Esophagus muscularis mucosa (tissue), 4 donors: Measurements from ENCODE around the gene TRIM42. TPM values are rescaled to one million over a fixed set of nuclear protein-coding genes. Genes with fewer than 3 reads are reported as not detected.
A peak's percentile ranks its signal among the peaks of the same experiment; 100 is the strongest.

Experiments used
- DNase-seq: peaks from one replicate; pipeline ENCODE4 v3.0.0-alpha.2; 2017; ENCODE audit errors: extremely low spot score
- H3K27ac ChIP-seq, 4 donors: fragments of 200-600 bp; sonication (generic); replicated peaks in 1 of 4; 1 replicate in 3 of 4; 2 replicates in 1 of 4; pipeline ENCODE4 v1.5.1; 2016 to 2019; ENCODE audit warnings: mild to moderate bottlenecking in 1 of 4
- H3K27me3 ChIP-seq, 4 donors: fragments of 200-600 bp; sonication (generic); one replicate each; pipeline versions ENCODE4 v1.5.1 to v1.6.0; 2016 to 2019
- H3K36me3 ChIP-seq, 4 donors: fragments of 200-600 bp; sonication (generic); one replicate each; pipeline ENCODE4 v1.5.1; 2016 to 2019
- H3K4me1 ChIP-seq, 4 donors: fragments of 200-600 bp; sonication (generic); one replicate each; pipeline ENCODE4 v1.5.1; 2016 to 2019
- H3K4me3 ChIP-seq, 4 donors: fragments of 200-600 bp; sonication (generic); 1 replicate in 2 of 4; 2 replicates in 2 of 4; pipeline ENCODE4 v1.5.1; 2016 to 2019; ENCODE audit warnings: mild to moderate bottlenecking in 4 of 4, moderate library complexity in 1 of 4
- H3K9me3 ChIP-seq, 4 donors: fragments of 200-600 bp; sonication (generic); 1 replicate in 3 of 4; 2 replicates in 1 of 4; pipeline ENCODE4 v1.5.1; 2016 to 2019
- EP300 ChIP-seq: sonication (generic); formaldehyde crosslinking; IDR thresholded peaks from one replicate; pipeline ENCODE4 v1.6.1; 2017; ENCODE audit warnings: antibody characterized with exemption
- POLR2A ChIP-seq: fragments of 450-650 bp; IDR thresholded peaks from one replicate; pipeline ENCODE4 v1.6.1; 2017; ENCODE audit warnings: antibody characterized with exemption, moderate library complexity, mild to moderate bottlenecking, low read depth
- POLR2AphosphoS5 ChIP-seq, 2 donors: sonication (generic); formaldehyde crosslinking; IDR thresholded peaks; one replicate each; pipeline ENCODE4 v1.6.1; 2017; ENCODE audit warnings: antibody characterized with exemption in 2 of 2
- WGBS: methylation state at CpG from one replicate; pipeline ENCODE4 v1.1.5; 2018; 5-methylcytosine and 5-hydroxymethylcytosine counted together
- intact Hi-C: fragments of 100-400 bp; cut with DNase I; formaldehyde crosslinking; loops from one replicate; pipeline ENCODE4 v1.15.1; 2023
- total RNA-seq, 4 donors: library from RNA; depleted of rRNA; stranded (reverse); fragments of >200 nt; gene quantifications; one replicate each; pipeline versions ENCODE4 v1.1.0 to v1.2.1, GENCODE V29; 2016
- TF ChIP-seq, protein P1 (sequence below), 3 experiments: fragments of 200-600 bp in 2 of 3; fragments of 450-650 bp in 1 of 3; sonication (generic) in 2 of 3; IDR thresholded peaks; one replicate each; pipeline ENCODE4 v1.5.1; 2017 to 2019; ENCODE audit warnings: antibody characterized with exemption in 3 of 3, mild to moderate bottlenecking in 2 of 3, moderate library complexity in 1 of 3

The TRIM42 gene
- total RNA-seq, 4 donors from 2014 or later, result not detected

- no peak for TF ChIP-seq POLR2AphosphoS5 (IDR thresholded peaks at IDR 0.05)
- no peak for TF ChIP-seq EP300
- Histone ChIP-seq H3K36me3 (no peaks in the 10 kb centered on the region), H3K4me1 (no peaks in the 10 kb centered on the region), H3K27ac (no peak overlapping the region), H3K9me3 (no peaks in the 10 kb centered on the region), H3K27me3 (no peaks in the 10 kb centered on the region), H3K4me3 (no peak overlapping the region)
- WGBS, result 77% methylated on average over 3 of the region's 3 CpGs
- intact Hi-C loops, result no loop called here
- no peak for DNase-seq
Observed at GRCh38 chr3:140733623-140734022, 55.8 kb downstream of the TRIM42 start.

- Histone ChIP-seq H3K4me3 (no peak overlapping the region), H3K9me3 (no peaks in the 10 kb centered on the region), H3K4me1 (no peaks in the 10 kb centered on the region), H3K36me3 (no peaks in the 10 kb centered on the region), H3K27ac (no peak overlapping the region), H3K27me3 (peaks cover 0 to 5% (median 0%) of the 10 kb centered on the region in 4 donors)
- intact Hi-C loops, result no loop called here
- TF ChIP-seq, protein P1, sequence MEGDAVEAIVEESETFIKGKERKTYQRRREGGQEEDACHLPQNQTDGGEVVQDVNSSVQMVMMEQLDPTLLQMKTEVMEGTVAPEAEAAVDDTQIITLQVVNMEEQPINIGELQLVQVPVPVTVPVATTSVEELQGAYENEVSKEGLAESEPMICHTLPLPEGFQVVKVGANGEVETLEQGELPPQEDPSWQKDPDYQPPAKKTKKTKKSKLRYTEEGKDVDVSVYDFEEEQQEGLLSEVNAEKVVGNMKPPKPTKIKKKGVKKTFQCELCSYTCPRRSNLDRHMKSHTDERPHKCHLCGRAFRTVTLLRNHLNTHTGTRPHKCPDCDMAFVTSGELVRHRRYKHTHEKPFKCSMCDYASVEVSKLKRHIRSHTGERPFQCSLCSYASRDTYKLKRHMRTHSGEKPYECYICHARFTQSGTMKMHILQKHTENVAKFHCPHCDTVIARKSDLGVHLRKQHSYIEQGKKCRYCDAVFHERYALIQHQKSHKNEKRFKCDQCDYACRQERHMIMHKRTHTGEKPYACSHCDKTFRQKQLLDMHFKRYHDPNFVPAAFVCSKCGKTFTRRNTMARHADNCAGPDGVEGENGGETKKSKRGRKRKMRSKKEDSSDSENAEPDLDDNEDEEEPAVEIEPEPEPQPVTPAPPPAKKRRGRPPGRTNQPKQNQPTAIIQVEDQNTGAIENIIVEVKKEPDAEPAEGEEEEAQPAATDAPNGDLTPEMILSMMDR (IDR thresholded peaks at IDR 0.05), result peak; percentile 28 to 39 (median 39)
- no peak for TF ChIP-seq EP300
- TF ChIP-seq POLR2A, result no peak
- no peak for TF ChIP-seq POLR2AphosphoS5 (IDR thresholded peaks at IDR 0.05)
- 57% methylated on average over 5 of the region's 5 CpGs for WGBS
- DNase-seq, result no peak
Observed at GRCh38 chr3:140736863-140737460, 59.1 kb downstream of the TRIM42 start.

- Histone ChIP-seq H3K36me3 (no peaks in the 10 kb centered on the region), H3K27me3 (peaks cover 0 to 5% (median 0%) of the 10 kb centered on the region in 4 donors), H3K9me3 (no peaks in the 10 kb centered on the region), H3K4me3 (no peak overlapping the region), H3K4me1 (no peaks in the 10 kb centered on the region), H3K27ac (no peak overlapping the region)
- no peak for TF ChIP-seq EP300
- TF ChIP-seq, protein P1 (IDR thresholded peaks at IDR 0.05), result no peak
- no peak for TF ChIP-seq POLR2A
- TF ChIP-seq POLR2AphosphoS5 (IDR thresholded peaks at IDR 0.05), result no peak
- WGBS, result 92% methylated on average over 2 of the region's 2 CpGs
- no peak for DNase-seq
- intact Hi-C loops, result no loop called here
Observed at GRCh38 chr3:140742116-140742515, 64.3 kb downstream of the TRIM42 start.

- Histone ChIP-seq H3K36me3 (no peaks in the 10 kb centered on the region), H3K4me3 (no peak overlapping the region), H3K27ac (no peak overlapping the region), H3K9me3 (no peaks in the 10 kb centered on the region), H3K4me1 (no peaks in the 10 kb centered on the region), H3K27me3 (peaks cover 0 to 9% (median 0%) of the 10 kb centered on the region in 4 donors)
- WGBS, result 65% methylated on average over 3 of the region's 3 CpGs
- intact Hi-C loops, result no loop called here
- no peak for TF ChIP-seq POLR2AphosphoS5 (IDR thresholded peaks at IDR 0.05)
- DNase-seq, result no peak
Observed at GRCh38 chr3:140748171-140748570, 70.3 kb downstream of the TRIM42 start.

- WGBS, result 80% methylated on average over 1 of the region's 1 CpG
- DNase-seq, result no peak
Observed at GRCh38 chr3:140748903-140749302, 71.0 kb downstream of the TRIM42 start.

More at GRCh38 chr3:140748903-140749302, 71.0 kb downstream of the TRIM42 start:
- intact Hi-C loops, result no loop called here
- H3K4me3 ChIP-seq, result no peak overlapping the region
- no peaks in the 10 kb centered on the region for H3K36me3 ChIP-seq
- TF ChIP-seq POLR2AphosphoS5 (IDR thresholded peaks at IDR 0.05) (no peak), POLR2A (no peak), EP300 (no peak)
- TF ChIP-seq, protein P1 (IDR thresholded peaks at IDR 0.05), result no peak
- H3K27ac ChIP-seq, result no peak overlapping the region
- peaks cover 0 to 9% (median 0%) of the 10 kb centered on the region in 4 donors for H3K27me3 ChIP-seq
- H3K9me3 ChIP-seq, result no peaks in the 10 kb centered on the region
- H3K4me1 ChIP-seq, result no peaks in the 10 kb centered on the region
